ENCODE data around the gene SOAT1.

Gene SOAT1

GRCh38 chr1:179337942-179338560 is 44.5 kb downstream of the SOAT1 start:
- in situ Hi-C loops (cut with MboI; ENCODE audit: low pct_unique_long_range_greater_than_20kb, low sequenced_read_pairs, unreplicated experiment), result no loop called here
- TF ChIP-seq, protein P1, sequence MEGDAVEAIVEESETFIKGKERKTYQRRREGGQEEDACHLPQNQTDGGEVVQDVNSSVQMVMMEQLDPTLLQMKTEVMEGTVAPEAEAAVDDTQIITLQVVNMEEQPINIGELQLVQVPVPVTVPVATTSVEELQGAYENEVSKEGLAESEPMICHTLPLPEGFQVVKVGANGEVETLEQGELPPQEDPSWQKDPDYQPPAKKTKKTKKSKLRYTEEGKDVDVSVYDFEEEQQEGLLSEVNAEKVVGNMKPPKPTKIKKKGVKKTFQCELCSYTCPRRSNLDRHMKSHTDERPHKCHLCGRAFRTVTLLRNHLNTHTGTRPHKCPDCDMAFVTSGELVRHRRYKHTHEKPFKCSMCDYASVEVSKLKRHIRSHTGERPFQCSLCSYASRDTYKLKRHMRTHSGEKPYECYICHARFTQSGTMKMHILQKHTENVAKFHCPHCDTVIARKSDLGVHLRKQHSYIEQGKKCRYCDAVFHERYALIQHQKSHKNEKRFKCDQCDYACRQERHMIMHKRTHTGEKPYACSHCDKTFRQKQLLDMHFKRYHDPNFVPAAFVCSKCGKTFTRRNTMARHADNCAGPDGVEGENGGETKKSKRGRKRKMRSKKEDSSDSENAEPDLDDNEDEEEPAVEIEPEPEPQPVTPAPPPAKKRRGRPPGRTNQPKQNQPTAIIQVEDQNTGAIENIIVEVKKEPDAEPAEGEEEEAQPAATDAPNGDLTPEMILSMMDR (IDR thresholded peaks at IDR 0.05; ENCODE audit: extremely low read depth, insufficient read depth, missing control alignments), result no peak
- DNase-seq (ENCODE audit: low spot score), result no peak

- DNase-seq (ENCODE audit: low spot score), result no peak
- in situ Hi-C loops (cut with MboI; ENCODE audit: low pct_unique_long_range_greater_than_20kb, low sequenced_read_pairs, unreplicated experiment), result no loop called here
- TF ChIP-seq, protein P1 (IDR thresholded peaks at IDR 0.05; ENCODE audit: extremely low read depth, insufficient read depth, missing control alignments), result no peak
These were observed 47.3 kb downstream of the SOAT1 start for GRCh38 chr1:179340918-179341317.

DNA sequence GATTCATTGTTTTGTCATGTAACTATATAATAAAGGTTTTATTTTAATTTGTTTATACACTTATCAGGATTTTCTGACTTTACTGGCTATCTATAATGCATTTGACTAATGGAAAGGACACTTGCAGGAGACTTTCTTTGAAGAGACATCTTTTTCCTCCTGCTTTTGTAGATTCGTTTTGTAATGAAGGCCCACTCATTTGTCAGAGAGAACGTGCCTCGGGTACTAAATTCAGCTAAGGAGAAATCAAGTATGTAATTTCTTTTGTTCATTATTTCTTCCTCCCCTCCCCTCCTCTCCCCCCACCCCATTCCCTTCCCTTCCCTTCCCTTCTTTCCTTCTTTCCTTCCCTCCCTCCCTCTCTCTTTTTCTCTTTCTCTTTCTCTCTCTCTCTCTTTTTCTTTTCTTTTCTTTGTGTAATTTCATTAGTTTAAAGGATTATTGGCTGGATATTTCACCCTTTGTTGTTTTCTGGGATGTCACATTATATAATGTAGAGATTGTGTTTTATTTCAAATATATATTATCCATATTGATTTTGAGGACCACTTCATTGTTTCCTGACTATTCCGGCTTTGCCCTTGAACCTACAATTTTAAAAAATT is 48.4 kb downstream of the SOAT1 start:
- no peak for DNase-seq (ENCODE audit: low spot score)
- TF ChIP-seq, protein P1 (IDR thresholded peaks at IDR 0.05; ENCODE audit: extremely low read depth, insufficient read depth, missing control alignments), result no peak

GRCh38 chr1:179342740-179343404 is 49.3 kb downstream of the SOAT1 start:
- in situ Hi-C loops (cut with MboI; ENCODE audit: low pct_unique_long_range_greater_than_20kb, low sequenced_read_pairs, unreplicated experiment), result no loop called here
- DNase-seq (ENCODE audit: low spot score), result no peak
- TF ChIP-seq, protein P1 (IDR thresholded peaks at IDR 0.05; ENCODE audit: extremely low read depth, insufficient read depth, missing control alignments), result no peak

More for the DNA sequence above, 48.4 kb downstream of the SOAT1 start:
- in situ Hi-C loops (cut with MboI; ENCODE audit: low pct_unique_long_range_greater_than_20kb, low sequenced_read_pairs, unreplicated experiment), result no loop called here

DNA sequence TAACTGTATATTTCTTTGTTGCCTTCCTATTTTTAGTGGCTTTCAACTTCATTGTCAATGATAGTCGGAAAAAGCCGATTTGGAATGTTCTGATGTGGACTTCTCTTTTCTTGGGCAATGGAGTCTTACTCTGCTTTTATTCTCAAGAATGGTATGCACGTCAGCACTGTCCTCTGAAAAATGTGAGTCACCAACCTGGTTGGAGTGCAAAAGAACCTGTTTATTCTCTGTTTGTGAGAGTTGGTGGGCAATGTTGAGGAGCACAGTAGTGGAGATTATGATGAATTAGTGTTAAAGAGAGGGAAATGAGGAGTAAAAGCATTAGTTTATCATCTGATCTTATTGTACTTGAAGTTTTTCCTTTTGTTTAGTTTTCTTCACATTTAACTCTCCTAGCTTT is 57.7 kb downstream of the SOAT1 start:
- in situ Hi-C loops (cut with MboI; ENCODE audit: low pct_unique_long_range_greater_than_20kb, low sequenced_read_pairs, unreplicated experiment), result loop anchor here (25.0 kb wide), 1 partner anchor 814 kb away; no protein-coding TSS in a partner anchor
- TF ChIP-seq, protein P1 (IDR thresholded peaks at IDR 0.05; ENCODE audit: extremely low read depth, insufficient read depth, missing control alignments), result no peak
- no peak for DNase-seq (ENCODE audit: low spot score)

- no peak for DNase-seq (ENCODE audit: low spot score)
- in situ Hi-C loops (cut with MboI; ENCODE audit: low pct_unique_long_range_greater_than_20kb, low sequenced_read_pairs, unreplicated experiment), result loop anchor here (25.0 kb wide), 1 partner anchor 815 kb away; no protein-coding TSS in a partner anchor
- TF ChIP-seq, protein P1 (IDR thresholded peaks at IDR 0.05; ENCODE audit: extremely low read depth, insufficient read depth, missing control alignments), result no peak
These were observed 58.6 kb downstream of the SOAT1 start for GRCh38 chr1:179352236-179352635.
